ENCODE data around the gene GRK4.
"Not testable (repeated sequence)": the region's sequence is repeated elsewhere in the genome, so short reads cannot be mapped to it uniquely, and the experiment has no call there.

Gene GRK4

DNA sequence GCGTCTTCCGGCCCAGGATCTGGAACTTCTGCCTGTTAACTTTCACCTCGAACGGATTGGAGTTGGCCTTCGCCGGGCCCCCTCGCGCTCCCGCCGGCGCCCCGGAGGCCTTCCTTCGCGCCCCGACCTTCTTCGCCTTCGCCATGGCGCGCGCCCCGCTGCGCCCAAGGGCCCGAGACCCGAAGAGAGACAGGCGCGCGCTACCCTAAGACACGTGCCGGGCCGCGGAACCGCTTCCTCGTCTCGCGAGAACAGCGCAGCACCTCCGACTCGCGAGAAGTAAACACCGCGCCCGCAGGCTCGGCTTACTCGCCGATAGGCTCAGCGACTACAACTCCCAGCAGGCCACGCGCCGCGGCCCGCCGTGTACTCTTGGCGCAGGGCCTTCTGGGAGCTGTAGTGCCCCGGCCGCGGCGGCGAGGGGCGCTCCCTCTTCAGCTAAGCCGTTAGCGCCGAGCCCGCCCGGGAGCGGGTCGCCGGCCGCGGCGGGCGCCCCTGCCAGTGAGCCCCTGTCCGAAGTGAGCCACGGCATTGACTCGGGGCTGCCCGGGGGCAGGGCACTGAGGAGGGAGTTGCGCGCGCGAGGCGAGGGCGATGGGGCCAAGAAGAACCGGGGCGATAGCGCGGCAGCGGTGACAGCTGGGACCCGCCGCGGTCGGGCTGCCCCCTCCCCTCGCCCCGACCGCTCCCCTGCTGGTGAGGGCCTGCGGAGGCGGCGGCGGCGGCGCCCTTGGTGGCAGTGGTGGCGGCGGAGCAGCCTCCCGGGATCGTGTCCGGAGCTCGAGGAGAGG is at the start of gene GRK4, which contains the start of gene NOP14:
TSS of gene GRK4 (plus strand) at position 397 of the 791 bp plus-strand sequence. CDS start 500 bp downstream, outside the sequence.
TSS of gene NOP14 (minus strand) at position 232 of the 791 bp plus-strand sequence. CDS start at position 145, 87 bp downstream.
- DNase-seq, result peak; percentile 71

DNA sequence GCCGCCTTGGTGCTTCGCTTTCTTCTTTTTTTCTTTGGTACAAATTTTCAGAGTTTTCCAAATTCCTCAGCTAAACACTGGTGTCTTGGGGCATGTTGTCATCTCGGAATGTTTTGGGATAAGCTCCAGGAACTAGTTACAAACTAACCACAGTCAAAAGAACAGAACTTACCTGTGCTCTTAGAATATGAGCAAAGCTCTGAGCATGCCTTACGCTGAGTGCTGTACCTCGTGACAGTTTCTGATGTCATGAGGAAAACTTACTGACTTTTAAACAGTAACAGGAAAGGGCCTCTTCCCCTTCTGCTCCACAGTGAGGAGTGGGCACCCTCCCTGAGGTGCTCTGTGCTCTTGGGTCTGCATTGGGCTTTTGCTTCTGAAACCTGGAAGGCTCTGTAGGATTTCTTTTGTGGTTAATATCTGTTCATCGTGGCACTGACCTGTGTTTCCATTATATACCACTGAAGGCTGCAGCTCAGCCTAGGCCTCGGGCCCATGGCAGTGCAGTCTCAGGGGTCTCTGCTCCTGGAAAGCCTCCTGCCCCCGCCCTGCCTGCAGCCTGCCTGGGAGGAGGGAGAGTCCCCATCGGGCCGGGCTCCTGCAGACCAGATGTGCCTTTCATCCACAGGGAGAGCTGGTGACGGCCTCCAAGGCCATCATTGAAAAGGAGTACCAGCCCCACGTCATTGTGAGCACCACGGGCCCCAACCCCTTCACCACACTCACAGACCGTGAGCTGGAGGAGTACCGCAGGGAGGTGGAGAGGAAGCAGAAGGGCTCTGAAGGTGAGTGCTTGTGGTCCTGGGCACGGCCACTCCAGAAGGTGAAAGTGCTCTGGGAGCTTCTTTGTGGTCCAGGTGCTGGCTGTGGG is 48.9 kb upstream of the GRK4 start:
- no peak for DNase-seq

DNA sequence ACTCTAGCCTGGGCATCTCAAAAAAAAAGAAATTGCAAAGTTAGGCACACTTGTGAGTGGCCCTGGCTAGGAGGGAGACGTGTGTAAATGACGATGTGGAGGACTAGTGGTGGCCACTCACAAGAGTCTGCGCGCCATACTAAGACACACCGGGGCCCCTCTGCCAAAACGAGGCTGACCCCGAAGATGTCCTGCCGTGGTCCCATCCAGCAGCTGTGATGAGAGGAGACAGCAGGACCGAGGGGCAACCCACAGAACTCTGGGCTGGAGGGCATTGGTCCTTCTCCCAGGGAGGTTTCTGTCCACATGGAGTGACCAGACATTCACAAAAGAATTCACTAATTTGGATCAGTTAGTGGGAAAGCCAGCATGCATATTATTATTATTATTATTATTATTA is 47.6 kb upstream of the GRK4 start:
- no peak for DNase-seq

DNA sequence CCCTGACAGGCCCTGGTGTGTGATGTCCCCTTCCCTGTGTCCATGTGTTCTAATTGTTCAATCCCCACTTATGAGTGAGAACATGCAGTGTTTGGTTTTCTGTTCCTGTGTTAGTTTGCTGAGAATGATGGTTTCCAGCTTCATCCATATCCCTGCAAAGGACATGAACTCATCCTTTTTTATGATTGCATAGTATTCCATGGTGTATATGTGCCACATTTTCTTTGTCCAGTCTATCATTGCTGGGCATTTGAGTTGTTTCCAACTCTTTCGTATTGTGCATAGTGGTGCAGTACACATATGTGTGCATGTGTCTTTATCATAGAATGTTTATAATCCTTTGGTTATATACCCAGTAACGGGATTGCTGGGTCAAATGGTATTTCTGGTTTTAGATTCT is 46.7 kb upstream of the GRK4 start:
- DNase-seq, result not testable (repeated sequence)

DNA sequence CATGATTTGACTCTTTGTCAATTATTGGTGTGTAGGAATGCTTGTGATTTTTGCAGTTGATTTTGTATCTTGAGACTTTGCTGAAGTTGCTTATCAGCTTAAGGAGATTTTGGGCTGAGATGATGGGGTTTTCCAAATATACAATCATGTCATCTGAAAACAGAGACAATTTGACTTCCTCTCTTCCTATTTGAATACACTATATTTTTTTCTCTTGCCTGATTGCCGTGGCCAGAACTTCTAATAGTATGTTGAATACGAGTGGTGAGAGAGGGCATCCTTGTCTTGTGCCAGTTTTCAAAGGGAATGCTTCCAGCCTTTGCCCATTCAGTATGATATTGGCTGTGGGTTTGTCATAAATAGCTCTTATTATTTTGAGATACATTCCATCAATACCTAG is 45.1 kb upstream of the GRK4 start:
- not testable (repeated sequence) for DNase-seq

DNA sequence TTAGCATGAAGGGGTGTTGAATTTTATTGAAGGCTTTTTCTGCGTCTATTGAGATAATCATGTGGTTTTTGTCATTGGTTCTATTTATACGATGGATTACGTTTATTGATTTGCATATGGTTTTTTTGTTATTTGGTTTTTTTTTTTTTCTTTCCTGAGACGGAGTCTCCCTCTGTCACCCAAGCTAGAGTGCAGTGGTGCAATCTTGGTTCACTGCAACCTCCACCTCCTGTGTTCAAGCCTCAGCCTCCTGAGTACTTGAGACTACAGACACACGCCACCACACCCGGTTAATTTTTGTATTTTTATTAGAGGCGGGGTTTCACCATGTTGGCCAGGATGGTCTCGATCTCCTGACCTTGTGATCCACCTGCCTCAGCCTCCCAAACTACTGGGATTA is 44.7 kb upstream of the GRK4 start:
- not testable (repeated sequence) for DNase-seq

DNA sequence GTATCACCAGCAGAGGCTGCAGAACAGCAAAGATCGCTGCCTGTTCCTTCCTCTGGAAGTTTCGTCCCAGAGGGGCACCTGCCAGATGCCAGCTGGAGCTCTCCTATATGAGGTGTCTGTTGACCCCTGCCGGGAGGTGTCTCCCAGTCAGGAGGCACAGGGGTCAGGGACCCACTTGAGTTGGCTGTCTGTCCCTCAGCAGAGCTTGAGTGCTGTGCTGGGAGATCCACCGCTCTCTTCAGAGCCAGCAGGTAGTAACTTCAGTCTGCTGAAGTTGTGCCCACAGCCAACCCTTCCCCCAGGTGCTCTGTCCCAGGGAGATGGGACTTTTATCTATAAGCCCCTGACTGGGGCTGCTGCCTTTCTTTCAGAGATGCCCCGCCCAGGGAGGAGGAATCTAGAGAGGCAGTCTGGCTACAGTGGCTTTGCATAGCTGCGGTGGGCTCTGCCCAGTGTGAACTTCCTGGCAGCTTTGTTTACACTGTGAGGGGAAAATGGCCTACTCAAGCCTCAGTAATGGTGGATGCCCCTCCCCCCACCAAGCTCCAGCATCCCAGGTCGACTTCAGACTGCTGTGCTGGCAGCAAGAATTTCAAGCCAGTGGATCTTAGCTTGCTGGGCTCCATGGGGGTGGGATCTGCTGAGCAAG is 40.8 kb upstream of the GRK4 start:
- DNase-seq, result not testable (repeated sequence)

DNA sequence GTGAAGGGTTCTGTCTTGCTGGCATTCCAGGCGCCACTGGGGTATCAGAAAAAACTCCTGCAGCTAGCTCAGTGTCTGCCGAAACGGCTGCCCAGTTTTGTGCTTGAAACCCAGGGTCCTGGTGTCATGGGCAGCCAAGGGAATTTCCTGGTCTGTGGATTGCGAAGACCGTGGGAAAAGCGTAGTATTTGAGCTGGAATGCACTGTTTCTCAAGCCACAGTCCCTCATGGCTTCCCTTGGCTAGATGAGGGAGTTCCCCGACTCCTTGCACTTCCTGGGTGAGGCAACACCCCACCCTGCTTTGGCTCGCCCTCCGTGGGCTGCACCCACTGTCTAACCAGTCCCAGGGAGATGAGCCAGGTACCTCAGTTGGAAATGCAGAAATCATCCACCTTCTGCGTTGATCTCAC is 40.2 kb upstream of the GRK4 start:
- DNase-seq, result no peak

DNA sequence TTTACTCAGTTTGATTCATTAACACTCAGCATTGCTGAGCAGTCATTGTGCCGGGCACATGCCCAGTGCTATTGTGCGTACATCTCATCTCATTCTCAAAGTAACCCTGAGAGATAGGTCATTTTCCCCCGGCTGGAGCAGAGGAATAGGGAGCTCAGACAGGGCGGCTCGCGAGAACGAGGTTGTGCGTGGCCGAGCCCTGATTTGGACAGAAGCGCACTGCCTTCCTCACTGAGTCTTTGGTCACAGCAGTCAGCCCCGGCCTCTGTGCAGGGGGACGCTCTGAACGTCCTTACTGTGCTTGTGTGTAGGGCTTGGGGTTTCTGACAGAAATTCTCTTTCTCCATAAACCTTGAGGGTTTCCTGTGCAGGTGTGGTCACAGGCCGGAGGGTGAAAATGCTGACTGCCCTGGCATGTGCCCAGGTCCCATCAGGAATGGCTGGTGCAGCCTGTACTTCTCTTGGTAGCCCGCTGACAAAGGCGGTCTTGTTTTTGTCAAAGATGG is 39.6 kb upstream of the GRK4 start:
- no peak for DNase-seq

DNA sequence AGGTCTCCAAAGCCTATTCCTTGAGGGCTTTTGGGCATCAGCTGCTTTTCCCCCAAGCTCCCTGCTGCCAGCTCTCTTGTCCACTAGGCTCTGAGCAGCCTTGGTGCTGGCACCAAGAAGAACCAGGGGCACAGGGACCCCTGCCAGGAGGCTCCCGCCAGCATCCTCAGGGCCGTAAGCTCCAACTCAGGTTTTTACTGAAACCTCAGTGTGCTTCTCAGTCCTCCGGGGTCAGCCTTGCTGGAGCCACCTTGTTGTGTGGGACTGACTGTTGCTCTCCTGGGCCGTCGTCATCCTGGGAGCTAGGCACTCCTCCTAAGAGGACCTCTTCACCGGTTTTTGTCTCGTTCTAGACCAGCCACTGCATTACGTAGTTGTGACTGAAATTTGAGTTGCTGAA is 39.1 kb upstream of the GRK4 start:
- no peak for DNase-seq

DNA sequence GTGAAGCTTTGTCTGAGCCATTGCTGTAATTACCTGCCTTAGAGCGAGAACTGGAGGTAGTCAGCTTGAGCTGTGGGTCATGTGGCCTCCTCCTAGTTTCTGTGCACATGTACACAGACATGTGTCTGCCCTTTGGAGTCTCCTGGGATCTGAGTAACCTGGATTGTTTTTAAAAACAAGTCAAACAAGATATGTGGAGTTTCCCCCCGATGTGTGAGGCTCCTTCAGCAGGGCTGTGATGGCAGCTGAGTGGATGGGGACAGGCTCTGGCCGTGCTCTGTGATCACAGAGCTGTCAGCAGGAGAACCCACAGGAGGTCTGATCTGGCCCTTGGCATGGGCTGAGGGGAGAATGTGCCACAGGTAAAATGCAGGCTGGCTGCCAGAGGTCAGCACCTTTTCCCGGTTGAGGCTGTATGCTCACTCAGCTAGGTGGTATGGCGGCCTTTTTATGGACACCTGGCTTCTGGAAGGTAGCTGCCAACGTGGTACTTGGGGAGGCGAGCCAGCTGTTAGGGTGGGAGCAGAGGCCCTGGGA is 38.5 kb upstream of the GRK4 start:
- no peak for DNase-seq

DNA sequence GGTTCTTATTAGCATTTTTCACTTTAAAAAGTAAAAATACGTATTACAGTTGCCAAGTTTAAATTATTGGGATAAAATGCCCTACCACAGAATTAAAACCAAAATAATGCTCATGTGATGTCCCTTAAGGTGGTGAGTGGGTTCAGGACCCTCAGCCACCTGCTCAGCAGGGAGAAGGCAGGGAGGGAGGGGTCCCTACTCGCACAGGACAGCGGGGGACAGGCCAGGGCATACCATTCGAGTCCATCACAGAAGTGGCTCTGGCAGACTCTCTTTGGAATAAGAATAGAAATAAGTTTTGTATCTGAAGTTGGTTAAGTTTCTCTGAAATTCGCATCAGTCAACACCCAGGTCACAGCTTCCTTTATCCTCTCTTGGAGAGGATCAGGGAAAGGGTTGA is 37.9 kb upstream of the GRK4 start:
- DNase-seq, result no peak

DNA sequence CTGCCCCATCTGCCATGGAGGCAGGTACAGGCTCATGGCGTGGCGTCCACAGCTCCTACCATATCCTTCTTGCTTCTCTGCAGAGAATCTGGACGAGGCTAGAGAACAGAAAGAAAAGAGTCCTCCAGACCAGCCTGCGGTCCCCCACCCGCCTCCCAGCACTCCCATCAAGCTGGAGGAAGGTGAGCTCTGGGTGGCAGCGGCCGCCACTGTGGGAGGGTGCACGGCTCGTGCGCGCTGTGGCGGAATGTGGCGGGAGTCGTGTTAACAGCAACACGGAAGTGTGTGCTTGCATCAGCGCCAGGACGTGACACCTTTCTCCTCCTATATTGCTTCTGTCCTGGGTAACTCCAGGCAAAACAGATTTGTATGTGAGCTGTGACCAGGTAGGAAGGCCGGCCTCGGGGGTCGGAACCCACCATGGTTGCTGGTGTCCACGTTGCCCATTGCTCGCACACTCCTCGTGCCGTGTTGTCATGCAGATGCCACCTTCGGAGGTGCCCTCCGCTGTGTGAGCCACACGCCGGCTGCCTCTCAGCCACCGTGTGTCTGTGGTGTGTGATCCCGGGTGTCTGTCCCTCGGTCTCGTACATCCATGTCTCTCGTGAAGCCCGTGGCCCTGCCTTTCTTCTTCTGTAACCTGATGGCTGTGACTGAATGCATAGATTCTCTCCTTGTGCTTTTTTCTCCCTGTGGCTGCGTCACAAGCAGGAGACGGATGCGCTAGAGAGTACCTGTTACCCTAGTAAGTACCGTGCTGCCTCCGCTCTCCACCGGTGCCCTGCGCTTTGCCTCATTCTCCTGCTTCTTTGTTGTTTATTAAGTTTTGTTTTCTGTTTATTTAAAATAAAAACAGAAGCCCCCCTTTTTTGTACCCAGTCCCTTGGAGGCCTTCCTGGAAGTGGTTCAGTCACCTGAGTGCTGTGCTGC is 37.2 kb upstream of the GRK4 start:
- no peak for DNase-seq

DNA sequence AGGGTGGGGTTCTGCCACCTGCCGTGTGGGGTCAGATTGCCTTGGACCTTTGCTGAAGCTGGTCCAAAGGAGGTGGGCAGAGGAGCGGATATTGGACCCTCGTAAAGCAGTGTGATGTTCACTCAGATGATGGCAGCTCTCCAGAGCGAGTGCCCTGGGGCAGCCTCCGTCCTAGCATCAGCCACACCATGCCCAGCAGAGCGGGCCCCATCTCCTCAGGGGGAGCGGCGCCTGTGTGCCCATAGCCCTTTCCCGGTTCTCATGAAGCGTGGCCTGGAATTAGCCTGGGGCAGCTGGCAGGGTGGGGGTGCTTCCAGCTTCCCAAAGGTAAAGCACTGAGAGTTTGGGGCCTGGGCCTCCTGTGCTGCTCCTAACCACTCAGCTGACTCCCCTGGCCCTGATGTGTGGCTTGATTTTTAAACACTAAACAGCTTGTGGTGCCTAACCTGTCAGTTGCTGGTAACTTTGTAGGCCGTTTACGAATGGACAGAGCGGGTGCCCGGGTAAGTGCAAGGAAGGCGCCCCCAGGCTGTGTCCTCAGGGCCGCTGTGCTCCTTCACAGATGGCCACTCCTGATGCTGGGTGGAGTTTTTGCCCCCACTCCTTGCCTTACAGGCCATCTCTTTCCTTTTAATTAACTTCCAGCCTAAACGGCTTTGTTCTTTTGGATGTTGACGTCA is 36.2 kb upstream of the GRK4 start:
- no peak for DNase-seq

DNA sequence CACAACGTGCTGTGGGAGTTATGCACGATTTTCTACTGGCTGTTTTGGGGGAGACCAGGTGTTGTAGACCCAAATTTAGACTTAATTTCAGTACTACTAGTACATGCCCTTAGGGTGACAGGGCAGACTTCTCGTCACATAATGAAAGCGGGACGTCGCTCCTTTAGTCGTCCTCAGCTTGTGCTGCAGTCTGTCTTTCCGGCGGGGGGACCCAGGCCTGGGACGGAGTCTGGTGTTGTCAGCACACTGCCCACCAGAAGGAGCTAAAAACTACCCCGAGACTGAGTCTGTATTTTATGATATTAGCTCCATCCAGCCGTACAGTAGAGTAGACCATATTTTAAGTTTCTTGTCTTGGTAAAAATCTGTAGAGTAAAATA is 35.7 kb upstream of the GRK4 start:
- no peak for DNase-seq

DNA sequence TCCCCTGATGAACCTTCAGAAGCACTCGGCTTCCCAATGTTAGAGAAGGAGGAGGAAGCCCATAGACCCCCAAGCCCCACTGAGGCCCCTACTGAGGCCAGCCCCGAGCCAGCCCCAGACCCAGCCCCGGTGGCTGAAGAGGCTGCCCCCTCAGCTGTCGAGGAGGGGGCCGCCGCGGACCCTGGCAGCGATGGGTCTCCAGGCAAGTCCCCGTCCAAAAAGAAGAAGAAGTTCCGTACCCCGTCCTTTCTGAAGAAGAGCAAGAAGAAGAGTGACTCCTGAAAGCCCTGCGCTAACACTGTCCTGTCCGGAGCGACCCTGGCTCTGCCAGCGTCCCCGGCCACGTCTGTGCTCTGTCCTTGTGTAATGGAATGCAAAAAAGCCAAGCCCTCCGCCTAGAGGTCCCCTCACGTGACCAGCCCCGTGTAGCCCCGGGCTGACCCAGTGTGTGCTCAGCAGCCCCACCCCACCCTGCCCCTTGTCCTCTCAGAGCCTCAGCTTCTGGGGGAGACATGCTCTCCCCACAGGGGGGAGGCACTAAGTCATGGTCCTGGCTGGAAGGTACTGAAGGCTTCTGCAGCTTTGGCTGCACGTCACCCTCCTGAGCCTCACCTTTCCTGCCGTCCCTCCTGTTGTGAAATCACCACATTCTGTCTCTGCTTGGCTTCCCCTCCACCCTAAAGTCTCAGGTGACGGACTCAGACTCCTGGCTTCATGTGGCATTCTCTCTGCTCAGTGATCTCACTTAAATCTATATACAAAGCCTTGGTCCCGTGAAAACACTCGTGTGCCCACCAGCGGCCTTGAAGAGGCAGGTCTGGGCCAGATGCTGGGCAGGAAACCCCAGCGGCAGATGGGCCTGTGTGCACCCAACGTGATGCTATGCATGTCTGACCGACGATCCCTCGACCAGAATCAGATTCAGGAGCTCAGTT is 34.9 kb upstream of the GRK4 start:
- no peak for DNase-seq

DNA sequence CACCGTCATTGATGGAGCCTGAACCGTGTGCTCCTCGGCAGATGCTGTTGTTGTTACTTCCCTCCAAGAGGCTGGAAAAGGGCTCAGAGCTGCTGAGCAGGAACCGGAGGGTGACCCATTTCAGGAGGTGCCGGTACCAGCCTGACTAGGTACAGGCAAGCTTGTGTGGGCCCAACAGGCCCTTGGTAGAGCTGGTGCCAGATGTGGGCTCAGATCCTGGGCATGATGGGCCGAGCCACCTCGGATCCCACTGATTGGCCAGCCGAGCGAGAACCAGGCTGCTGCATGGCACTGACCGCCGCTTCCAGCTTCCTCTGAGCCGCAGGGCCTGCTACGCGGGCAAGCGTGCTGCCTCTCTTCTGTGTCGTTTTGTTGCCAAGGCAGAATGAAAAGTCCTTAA is 33.9 kb upstream of the GRK4 start:
- no peak for DNase-seq

DNA sequence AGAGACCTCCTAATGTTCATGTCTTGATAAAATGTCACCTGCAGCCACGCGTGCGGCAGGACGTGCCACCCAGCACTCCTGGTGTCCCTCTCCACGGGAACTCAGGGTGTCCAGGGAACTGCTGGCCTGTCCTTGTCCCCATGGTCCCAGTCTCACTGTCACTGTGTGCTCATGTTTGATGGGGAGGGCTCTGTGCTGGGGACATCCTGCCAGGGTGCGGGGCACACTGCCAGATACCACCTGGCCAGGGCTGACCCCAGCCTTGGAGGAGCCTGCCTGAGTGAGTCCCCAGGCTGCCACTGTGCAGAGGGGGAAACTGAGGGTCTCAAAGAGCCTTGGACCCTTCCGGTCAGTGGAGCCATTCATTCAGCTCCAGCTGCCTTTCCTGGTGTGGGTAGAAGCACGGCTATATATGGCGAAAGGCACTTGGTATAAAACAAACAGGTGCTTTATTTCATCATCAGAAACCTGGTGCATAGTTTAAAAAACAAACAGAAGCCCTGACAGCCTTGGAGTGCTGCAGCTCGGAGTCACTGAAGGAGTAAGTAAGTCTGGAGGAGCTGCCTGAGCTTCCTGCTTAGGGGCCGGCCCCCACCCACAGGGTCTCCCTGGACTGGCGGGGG is 33.1 kb upstream of the GRK4 start:
- DNase-seq, result no peak

DNA sequence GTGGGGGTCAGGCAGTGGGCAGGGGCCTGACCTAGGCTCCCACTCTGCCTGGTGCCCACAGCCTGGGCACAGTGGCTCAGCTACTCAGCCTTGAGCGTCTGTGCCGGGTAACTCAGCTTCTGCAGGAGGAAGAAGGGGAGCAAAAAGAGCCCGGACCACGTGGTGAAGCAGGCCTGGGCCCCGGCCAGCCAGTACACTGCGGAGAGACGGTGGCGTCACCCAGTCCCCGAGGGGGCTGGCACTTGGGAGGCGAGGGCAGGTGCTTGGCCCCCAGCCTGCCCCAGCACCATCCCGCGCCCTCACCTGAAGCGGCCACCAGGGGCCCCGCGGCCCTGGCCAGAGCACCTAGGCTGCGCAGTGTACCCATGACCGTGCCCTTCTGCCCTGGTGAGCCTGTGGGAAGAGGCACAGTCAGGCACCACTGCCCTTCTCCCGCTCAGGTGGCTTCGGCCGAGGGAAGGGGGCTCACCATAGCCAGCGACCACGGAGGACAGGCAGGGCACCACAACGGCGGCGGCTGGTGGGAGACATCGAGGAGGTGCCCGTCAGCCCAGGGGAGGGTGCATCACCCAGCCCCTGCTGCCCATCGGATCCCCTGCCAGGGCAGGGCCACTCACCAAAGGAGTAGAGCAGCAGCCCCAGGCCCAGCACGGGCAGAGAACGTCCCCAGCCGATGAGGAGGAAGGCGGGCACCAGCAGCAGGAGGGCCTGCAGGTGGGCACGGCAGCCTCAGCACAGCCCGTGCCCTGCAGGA is 32.4 kb upstream of the GRK4 start:
- no peak for DNase-seq

All from SIG-M5 (cell line).